Tibial nerve (tissue), 4 donors: ENCODE results near the gene RNPEPL1. TPM values are rescaled to one million over a fixed set of nuclear protein-coding genes. Genes with fewer than 3 reads are reported as not detected.

Experiments
- DNase-seq, 2 donors: peaks; one replicate each; pipeline ENCODE4 v3.0.0-alpha.2; 2019; ENCODE audit warnings: low spot score in 2 of 2
- H3K27ac ChIP-seq, 4 donors: fragments of 200-600 bp; sonication (generic) in 3 of 4; one replicate each; pipeline ENCODE4 v1.5.1; 2017 to 2019; ENCODE audit warnings: mild to moderate bottlenecking in 1 of 4
- H3K27me3 ChIP-seq, 2 donors: fragments of 200-600 bp; sonication (generic) in 1 of 2; one replicate each; pipeline versions ENCODE4 v1.5.1 to v1.6.0; 2017 to 2019
- H3K36me3 ChIP-seq, 3 donors: fragments of 200-600 bp; sonication (generic); one replicate each; pipeline ENCODE4 v1.5.1; 2018 to 2019
- H3K4me1 ChIP-seq, 4 donors: fragments of 200-600 bp; sonication (generic) in 3 of 4; one replicate each; pipeline ENCODE4 v1.5.1; 2017 to 2019
- H3K4me3 ChIP-seq, 4 donors: fragments of 200-600 bp; sonication (generic) in 3 of 4; one replicate each; pipeline ENCODE4 v1.5.1; 2017 to 2019; ENCODE audit warnings: mild to moderate bottlenecking in 1 of 4, moderate library complexity in 1 of 4
- H3K9me3 ChIP-seq, 4 donors: fragments of 200-600 bp; sonication (generic) in 3 of 4; one replicate each; pipeline ENCODE4 v1.5.1; 2017 to 2019
- EP300 ChIP-seq, 2 donors: sonication (generic); formaldehyde crosslinking; IDR thresholded peaks; one replicate each; pipeline ENCODE4 v1.6.1; 2017; ENCODE audit warnings: antibody characterized with exemption in 2 of 2, mild to moderate bottlenecking in 1 of 2
- POLR2A ChIP-seq, 2 donors: fragments of 450-650 bp; IDR thresholded peaks; one replicate each; pipeline ENCODE4 v1.6.1; 2017; ENCODE audit warnings: antibody characterized with exemption in 2 of 2, mild to moderate bottlenecking in 2 of 2, moderate library complexity in 2 of 2
- WGBS, 2 donors: methylation state at CpG; one replicate each; pipeline ENCODE4 v1.1.5; 2018; 5-methylcytosine and 5-hydroxymethylcytosine counted together
- total RNA-seq, 4 donors: library from RNA; depleted of rRNA; stranded (reverse); fragments of >200 nt; gene quantifications; one replicate each; pipeline ENCODE4 v1.1.0, GENCODE V29; 2016
- TF ChIP-seq, protein P1 (sequence below), 5 experiments: fragments of 200-600 bp in 3 of 5; fragments of 450-650 bp in 2 of 5; sonication (generic) in 3 of 5; IDR thresholded peaks; one replicate each; pipeline ENCODE4 v1.5.1; 2016 to 2019; ENCODE audit warnings: antibody characterized with exemption in 5 of 5, mild to moderate bottlenecking in 3 of 5, moderate library complexity in 2 of 5

Gene RNPEPL1
- total RNA-seq, 4 donors from 2014 or later, result 55.3 to 90.6 (median 64.0) TPM

DNA sequence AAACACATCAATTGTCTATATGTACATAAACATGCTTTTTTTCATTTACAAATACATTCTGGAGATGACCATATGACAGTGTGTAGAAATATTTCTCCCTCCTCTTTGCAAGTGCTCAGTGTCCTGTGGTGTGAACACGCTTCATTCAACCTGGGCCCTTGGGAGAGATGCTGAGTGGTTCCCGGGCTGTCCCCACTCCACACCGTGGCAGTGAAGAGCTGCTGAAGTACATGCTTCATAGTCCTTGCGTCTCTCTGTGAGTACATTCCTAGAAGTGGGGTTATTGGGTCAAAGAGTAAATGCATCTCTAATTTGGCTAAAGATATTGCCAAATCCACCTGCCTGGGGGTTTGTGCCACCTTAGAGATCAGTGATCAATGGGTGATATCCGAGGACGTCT lies 50.5 kb downstream of the RNPEPL1 start:
- H3K9me3 ChIP-seq, result no peaks in the 10 kb centered on the region
- WGBS, 2 donors, result 83 to 91% methylated on average over 6 of the region's 6 CpGs
- no peak for DNase-seq
- H3K4me1 ChIP-seq, result peaks cover 0 to 3% (median 0%) of the 10 kb centered on the region in 4 donors
- no peak for TF ChIP-seq POLR2A (IDR thresholded peaks at IDR 0.05)
- TF ChIP-seq, protein P1, sequence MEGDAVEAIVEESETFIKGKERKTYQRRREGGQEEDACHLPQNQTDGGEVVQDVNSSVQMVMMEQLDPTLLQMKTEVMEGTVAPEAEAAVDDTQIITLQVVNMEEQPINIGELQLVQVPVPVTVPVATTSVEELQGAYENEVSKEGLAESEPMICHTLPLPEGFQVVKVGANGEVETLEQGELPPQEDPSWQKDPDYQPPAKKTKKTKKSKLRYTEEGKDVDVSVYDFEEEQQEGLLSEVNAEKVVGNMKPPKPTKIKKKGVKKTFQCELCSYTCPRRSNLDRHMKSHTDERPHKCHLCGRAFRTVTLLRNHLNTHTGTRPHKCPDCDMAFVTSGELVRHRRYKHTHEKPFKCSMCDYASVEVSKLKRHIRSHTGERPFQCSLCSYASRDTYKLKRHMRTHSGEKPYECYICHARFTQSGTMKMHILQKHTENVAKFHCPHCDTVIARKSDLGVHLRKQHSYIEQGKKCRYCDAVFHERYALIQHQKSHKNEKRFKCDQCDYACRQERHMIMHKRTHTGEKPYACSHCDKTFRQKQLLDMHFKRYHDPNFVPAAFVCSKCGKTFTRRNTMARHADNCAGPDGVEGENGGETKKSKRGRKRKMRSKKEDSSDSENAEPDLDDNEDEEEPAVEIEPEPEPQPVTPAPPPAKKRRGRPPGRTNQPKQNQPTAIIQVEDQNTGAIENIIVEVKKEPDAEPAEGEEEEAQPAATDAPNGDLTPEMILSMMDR (IDR thresholded peaks at IDR 0.05), result no peak
- TF ChIP-seq EP300 (IDR thresholded peaks at IDR 0.05), result no peak
- no peak overlapping the region for H3K27ac ChIP-seq
- H3K36me3 ChIP-seq, result peaks cover 0 to 14% (median 0%) of the 10 kb centered on the region in 3 donors
- H3K27me3 ChIP-seq, result no peaks in the 10 kb centered on the region
- H3K4me3 ChIP-seq, result no peak overlapping the region

DNA sequence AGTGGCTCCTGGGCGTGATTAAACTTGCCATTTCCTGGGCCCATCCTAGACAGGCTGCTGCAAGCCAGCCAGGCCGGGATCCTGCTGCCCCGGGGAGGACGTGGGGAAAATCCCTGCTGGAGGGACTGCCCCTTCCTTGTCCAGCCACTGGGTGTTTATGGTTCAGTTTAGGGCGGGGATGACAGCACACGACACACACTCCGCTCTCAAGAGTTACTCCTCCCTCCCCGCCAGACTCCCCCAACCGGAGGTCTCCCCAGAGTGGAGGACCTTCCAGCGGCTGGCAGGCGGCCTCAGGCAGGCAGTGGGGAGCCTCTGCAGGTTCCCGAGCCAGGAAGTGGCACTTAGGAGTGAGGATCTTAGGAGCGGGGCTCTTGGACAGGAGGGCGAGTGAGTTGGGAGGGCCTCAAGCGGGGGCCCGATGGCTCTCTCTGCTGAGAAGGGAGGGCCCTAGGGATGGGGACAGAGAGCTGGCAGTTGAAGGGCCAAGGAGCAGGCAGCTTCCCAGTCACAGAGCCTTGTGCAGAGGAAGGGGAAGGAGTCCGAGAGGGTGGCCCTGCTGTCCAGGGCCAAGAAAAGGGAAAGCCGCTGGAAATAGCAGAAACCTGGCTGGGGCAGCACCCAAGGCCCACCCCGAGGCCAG lies 51.3 kb downstream of the RNPEPL1 start:
- no peak for TF ChIP-seq EP300 (IDR thresholded peaks at IDR 0.05)
- TF ChIP-seq, protein P1 (IDR thresholded peaks at IDR 0.05), result no peak
- TF ChIP-seq POLR2A (IDR thresholded peaks at IDR 0.05), result no peak
- peaks cover 0 to 3% (median under 1%) of the 10 kb centered on the region in 4 donors for H3K4me1 ChIP-seq
- H3K9me3 ChIP-seq, result no peaks in the 10 kb centered on the region
- no peak overlapping the region for H3K27ac ChIP-seq
- DNase-seq, result no peak
- 84 to 90% methylated on average over 19 of the region's 19 CpGs for WGBS, 2 donors
- no peaks in the 10 kb centered on the region for H3K27me3 ChIP-seq
- H3K36me3 ChIP-seq, result peaks cover 0 to 14% (median 0%) of the 10 kb centered on the region in 3 donors
- no peak overlapping the region for H3K4me3 ChIP-seq

DNA sequence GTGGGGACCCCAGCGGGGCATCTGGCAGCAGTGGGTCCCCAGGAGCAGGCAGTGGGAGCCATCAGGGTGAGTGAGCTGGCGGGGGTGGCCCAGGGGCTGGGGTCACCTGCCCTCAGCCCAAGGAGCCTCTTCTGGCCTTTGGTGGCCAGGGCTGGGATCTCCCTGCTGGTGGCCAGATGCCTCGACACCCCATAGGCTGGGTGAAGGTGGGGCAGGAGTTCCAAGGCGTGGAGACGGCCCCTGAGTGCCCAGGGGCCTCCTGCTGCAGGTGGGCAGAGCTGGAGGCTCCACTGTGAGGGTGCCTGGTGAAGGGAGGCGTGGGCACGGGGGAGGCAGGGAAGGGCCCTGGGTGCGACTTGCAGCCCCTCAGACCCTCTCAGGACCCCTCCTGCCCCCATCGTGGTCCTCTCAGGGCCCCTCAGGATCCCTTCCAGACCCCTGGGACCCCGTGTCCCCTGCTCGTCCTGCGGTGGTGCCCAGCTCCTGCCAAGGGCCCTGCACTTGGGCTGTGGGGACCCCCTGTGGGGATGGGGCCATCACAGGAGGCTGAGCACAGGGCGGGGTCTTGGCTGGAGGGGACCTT lies 52.0 kb downstream of the RNPEPL1 start:
- no peak for DNase-seq
- WGBS, 2 donors, result 88 to 93% methylated on average over 13 of the region's 13 CpGs

DNA sequence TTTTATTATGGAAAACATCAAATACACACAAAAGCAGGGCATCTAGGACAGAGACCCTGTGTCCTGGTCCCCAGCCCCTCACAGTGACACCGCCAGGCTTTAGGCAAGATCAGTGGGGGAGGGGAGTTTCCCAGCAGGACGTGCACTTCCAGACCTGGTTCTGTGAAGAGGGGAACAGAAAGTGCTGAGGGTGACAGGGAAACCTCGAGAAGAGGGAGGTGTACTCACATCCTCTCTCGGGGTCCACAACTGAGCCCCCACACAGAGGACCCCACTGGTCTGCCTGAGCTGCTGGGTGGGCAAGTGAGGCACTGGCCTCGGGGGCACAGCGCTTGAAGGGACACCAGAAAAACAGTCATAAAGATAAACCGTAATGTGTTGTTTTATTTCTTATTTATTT lies 52.6 kb downstream of the RNPEPL1 start:
- Histone ChIP-seq H3K4me3 (no peak overlapping the region), H3K27me3 (no peaks in the 10 kb centered on the region), H3K27ac (no peak overlapping the region), H3K9me3 (no peaks in the 10 kb centered on the region), H3K4me1 (peaks cover 0 to 11% (median 4%) of the 10 kb centered on the region in 4 donors), H3K36me3 (peaks cover 0 to 14% (median 0%) of the 10 kb centered on the region in 3 donors)
- TF ChIP-seq POLR2A (IDR thresholded peaks at IDR 0.05), result no peak
- TF ChIP-seq, protein P1 (IDR thresholded peaks at IDR 0.05), result no peak
- no peak for TF ChIP-seq EP300 (IDR thresholded peaks at IDR 0.05)
- no peak for DNase-seq
- 77 to 86% methylated on average over 7 of the region's 7 CpGs for WGBS, 2 donors

More for the DNA sequence above, 52.0 kb downstream of the RNPEPL1 start:
- Histone ChIP-seq H3K27me3 (no peaks in the 10 kb centered on the region), H3K4me3 (no peak overlapping the region), H3K4me1 (peaks cover 0 to 8% (median 3%) of the 10 kb centered on the region in 4 donors), H3K9me3 (no peaks in the 10 kb centered on the region), H3K27ac (no peak overlapping the region), H3K36me3 (peaks cover 0 to 14% (median 0%) of the 10 kb centered on the region in 3 donors)
- no peak for TF ChIP-seq POLR2A (IDR thresholded peaks at IDR 0.05)
- TF ChIP-seq, protein P1 (IDR thresholded peaks at IDR 0.05), result no peak
- no peak for TF ChIP-seq EP300 (IDR thresholded peaks at IDR 0.05)

DNA sequence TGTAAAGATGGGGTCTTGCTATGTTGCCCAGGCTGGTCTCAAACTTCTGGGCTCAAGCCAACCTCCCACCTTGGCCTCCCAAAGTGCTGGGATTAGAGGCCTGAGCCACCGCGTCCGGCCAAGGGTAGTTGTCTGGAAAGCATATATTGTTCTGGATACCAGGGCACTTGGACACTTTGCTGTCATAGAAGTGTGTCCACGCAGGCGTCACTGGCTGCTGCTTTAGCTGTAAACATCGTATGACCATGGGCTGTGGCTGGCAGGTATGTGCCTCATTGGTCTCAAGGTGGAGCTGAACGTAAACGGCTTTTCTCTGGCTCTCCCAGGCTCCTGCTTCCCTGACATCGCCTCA lies 53.8 kb downstream of the RNPEPL1 start:
- WGBS, 2 donors, result 71% methylated on average over 5 to 9 of the region's 9 CpGs
- no peak overlapping the region for H3K4me3 ChIP-seq
- no peak for TF ChIP-seq POLR2A (IDR thresholded peaks at IDR 0.05)
- TF ChIP-seq, protein P1 (IDR thresholded peaks at IDR 0.05), result no peak
- TF ChIP-seq EP300 (IDR thresholded peaks at IDR 0.05), result no peak
- H3K36me3 ChIP-seq, result peaks cover 0 to 14% (median 0%) of the 10 kb centered on the region in 3 donors
- no peaks in the 10 kb centered on the region for H3K27me3 ChIP-seq
- no peak for DNase-seq
- H3K4me1 ChIP-seq, result peaks cover 0 to 11% (median 5%) of the 10 kb centered on the region in 4 donors
- H3K27ac ChIP-seq, result no peak overlapping the region
- H3K9me3 ChIP-seq, result no peaks in the 10 kb centered on the region
